GM19468 (cell line): Measurements from ENCODE around the gene DHPS.

Experiments
- ATAC-seq: cut with Tn5 transposase; IDR thresholded peaks from one replicate; pipeline ENCODE4 v1.9.1; 2021; ENCODE audit warnings: mild to moderate bottlenecking, moderate library complexity, moderate number of reproducible peaks; ENCODE audit not compliant: unreplicated experiment; ENCODE audit errors: extremely low read depth

The DHPS gene

GRCh38 chr19:12676384-12676792, 5.3 kb downstream of the DHPS start:
- no peak for ATAC-seq

- no peak for ATAC-seq
These were observed 5.7 kb downstream of the DHPS start for GRCh38 chr19:12675940-12676339.

- no peak for ATAC-seq
These were observed 6.3 kb downstream of the DHPS start for GRCh38 chr19:12675399-12675798.

GRCh38 chr19:12672744-12673143, 8.9 kb downstream of the DHPS start:
- ATAC-seq, result no peak

- no peak for ATAC-seq
These were observed 11.3 kb downstream of the DHPS start for GRCh38 chr19:12670159-12670928.

GRCh38 chr19:12669270-12670158, 12.2 kb downstream of the DHPS start:
- no peak for ATAC-seq

GRCh38 chr19:12668932-12669269, 12.8 kb downstream of the DHPS start:
- ATAC-seq, result no peak

GRCh38 chr19:12668346-12668745, 13.3 kb downstream of the DHPS start:
- ATAC-seq, result no peak

GRCh38 chr19:12667731-12668302, 13.9 kb downstream of the DHPS start:
- ATAC-seq, result no peak

GRCh38 chr19:12666265-12667048, 15.2 kb downstream of the DHPS start, which contains the start of the genes MAN2B1 and WDR83:
Gene MAN2B1, minus strand, starts transcription at chr19:12666742. Its CDS starts 41 bp downstream, at chr19:12666701.
Gene WDR83, plus strand, starts transcription at chr19:12666807. Its CDS starts 2,984 bp downstream, at chr19:12669791.
- ATAC-seq, result no peak

GRCh38 chr19:12665671-12666264, 15.9 kb downstream of the DHPS start:
- ATAC-seq, result no peak

GRCh38 chr19:12665281-12665573, 16.5 kb downstream of the DHPS start:
- no peak for ATAC-seq

GRCh38 chr19:12664406-12665280, 17.0 kb downstream of the DHPS start:
- ATAC-seq, result no peak

GRCh38 chr19:12660980-12661379, 20.7 kb downstream of the DHPS start:
- ATAC-seq, result no peak

- no peak for ATAC-seq
These were observed 23.7 kb downstream of the DHPS start for GRCh38 chr19:12657966-12658365.

GRCh38 chr19:12656899-12657571, 24.6 kb downstream of the DHPS start:
- no peak for ATAC-seq

- ATAC-seq, result no peak
These were observed 26.1 kb downstream of the DHPS start for GRCh38 chr19:12655546-12655945.

GRCh38 chr19:12652219-12652618, 29.5 kb downstream of the DHPS start:
- no peak for ATAC-seq
